Ramos (cell line): ENCODE data around the gene PTCD2.
"Not testable (repeated sequence)": the region's sequence is repeated elsewhere in the genome, so short reads cannot be mapped to it uniquely, and the experiment has no call there.

ENCODE experiments used
- in situ Hi-C: fragments of 300-500 bp; cut with MboI; formaldehyde crosslinking; loops from one replicate; pipeline ENCODE4 v1.14.3; 2022; ENCODE audit warnings: low sequenced_read_pairs; ENCODE audit not compliant: unreplicated experiment

The PTCD2 gene

GRCh38 chr5:72374844-72375243, 54.7 kb downstream of the PTCD2 start:
- in situ Hi-C loops = no loop called here

DNA sequence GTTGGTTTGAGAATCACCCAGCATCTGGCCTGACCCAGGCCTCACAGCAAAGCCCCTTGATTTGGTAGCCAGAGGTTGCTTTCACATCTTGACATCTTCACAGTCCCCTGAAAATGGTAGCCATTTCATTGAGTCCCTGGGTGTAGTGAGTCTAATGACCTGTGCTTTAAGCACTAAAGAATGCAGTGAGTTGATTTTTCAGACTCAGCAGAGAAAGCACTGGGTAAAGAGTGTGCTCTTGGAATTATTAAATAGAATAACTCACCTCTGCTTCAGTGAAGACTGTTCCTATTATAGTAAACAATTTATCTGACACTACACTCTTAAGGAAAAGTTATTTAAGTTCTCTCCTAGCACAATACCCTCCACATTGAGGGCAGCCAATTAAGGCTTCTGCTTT, 56.2 kb downstream of the PTCD2 start:
- in situ Hi-C loops = no loop called here

GRCh38 chr5:72377910-72378638, 57.9 kb downstream of the PTCD2 start:
- in situ Hi-C loops = no loop called here

DNA sequence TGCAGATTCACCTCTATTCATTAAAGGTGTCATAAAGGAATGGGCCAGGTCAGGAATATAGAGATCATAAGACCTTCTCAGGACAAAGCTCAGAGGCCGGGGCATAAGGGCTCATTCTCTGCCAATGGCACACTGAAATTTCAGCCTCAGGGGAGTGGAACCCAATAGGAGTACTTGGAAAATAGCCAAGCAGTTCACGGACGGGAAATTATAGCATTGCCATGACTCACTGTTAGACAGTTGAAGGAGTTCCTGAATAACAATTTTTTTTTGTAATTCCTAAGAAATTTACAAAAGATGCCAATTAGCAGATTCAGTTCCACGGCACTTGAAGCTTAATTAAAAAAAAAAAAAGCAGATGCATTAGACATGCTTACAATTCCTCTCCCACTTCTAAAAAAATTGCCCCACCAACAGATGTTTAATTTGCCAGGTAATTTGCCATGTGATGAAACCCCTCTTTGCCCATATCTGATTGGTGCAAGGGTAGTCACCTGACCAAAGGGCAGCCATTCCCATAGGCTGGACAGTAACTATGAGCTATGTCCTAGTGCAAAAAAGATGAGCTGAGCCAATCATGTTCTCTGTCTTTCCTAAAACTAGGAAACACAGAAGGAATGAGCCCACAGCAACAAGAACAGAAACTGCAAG, 58.6 kb downstream of the PTCD2 start:
- in situ Hi-C loops = no loop called here

DNA sequence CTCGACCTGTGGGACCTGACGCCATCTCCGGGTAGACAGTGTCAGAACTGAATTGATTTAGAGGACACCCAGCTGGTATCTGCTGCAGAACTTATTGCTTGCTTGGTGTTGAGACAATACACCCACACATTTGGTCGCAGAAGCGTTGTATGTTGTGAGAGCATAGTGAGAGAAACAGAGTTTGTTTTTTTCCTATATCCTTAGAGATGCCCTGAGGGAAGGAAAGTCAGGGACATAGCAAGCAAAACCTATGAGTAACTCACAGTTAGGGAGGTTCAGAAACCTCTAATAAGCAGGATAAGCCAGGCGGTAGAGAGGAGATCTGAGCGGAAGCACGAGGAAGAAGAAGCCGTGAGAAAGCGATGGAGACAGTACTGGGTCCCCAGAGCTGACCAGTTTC, 59.8 kb downstream of the PTCD2 start:
- in situ Hi-C loops = no loop called here

DNA sequence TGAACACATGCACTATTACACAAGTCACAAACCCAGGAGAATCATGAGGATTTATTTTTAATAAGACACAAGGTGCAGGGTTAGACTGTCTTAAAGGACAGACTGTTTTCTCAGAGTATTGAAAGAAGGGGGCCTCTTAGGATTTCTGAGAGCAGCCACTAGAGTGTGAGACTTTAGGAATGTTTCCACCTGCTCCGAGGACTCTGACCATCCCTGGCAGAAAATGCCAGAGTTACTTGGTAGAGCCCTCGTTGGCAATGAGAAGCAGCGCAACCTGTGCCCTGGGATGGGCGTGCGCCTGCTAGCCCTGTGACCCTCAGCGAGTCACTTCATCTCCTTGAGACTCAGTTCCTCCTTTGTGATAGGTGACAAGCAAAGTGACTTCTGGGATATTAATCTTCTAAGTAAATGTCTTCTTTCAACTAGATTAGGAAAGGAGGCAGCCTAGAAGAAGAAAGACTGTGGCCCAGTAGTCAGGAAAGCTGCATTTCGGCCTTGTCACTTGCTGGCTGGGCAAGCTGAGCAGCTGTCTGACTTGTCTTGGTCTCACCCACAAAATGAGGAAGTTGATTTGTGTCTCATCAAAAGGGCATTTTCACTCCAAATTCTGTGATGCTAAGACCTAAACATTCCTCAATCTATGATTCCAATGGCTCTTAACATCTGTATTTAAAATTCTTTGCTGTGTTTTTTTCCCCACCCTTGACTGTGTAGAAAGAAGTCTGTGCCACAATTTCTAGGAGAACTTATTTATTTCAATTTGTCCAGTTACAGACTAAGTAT, 60.5 kb downstream of the PTCD2 start:
- in situ Hi-C loops = no loop called here

DNA sequence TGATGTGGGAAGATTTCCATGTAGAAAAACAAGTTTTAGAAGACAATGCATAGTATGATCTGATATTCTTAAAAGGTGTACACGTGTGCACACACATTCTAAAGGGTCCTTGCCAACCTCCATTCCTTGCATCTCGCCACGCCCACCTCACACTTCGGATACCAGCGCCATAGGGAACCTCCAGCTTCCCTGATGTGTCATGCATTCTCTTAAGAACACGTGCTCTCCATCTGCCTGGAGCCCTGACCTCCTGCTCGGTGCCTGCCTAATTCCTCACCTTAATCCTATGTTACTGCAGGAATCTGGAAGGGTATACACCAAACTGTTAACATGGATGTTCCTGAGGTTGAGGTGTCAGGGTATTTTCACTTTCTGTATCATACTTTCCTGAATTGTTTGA, 63.1 kb downstream of the PTCD2 start:
- in situ Hi-C loops = no loop called here

DNA sequence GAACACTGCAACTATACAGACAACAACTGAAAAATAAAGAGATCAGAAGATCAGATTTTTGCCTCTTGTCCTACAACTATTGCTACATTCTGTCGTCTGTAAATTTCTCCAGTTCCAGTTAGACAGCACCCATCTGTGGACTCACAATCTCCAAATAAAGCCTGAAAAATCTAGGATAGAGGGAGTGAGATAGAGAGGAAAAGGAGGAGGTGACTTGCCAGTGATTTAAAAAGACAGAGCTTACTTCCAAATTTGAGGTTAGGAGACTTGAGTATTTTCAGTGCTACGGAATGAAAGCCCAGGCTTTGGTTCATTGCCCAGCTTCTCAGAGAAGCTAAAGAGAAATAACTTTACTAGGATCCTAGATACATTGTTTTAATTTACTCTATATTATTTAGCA, 63.6 kb downstream of the PTCD2 start:
- in situ Hi-C loops = no loop called here

DNA sequence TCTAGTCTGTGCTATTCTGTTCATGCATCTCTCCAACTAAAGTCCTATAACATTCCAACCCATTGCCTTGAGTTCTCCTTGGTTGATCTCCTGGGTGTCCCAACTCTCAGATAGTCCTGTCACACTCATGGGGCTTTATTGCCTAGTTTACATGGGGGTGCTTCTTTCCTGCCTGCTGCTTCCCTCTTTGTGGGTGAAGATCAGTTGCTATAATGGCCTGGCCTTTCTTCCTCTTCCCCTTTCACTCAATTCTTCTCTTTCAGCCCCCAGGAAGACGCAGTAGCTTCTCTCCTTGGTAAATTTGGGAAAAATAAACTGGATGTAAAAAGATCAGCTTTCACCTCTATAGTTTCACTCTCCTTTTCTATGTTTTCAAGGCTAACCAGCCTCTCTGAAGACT, 66.5 kb downstream of the PTCD2 start:
- in situ Hi-C loops = no loop called here

DNA sequence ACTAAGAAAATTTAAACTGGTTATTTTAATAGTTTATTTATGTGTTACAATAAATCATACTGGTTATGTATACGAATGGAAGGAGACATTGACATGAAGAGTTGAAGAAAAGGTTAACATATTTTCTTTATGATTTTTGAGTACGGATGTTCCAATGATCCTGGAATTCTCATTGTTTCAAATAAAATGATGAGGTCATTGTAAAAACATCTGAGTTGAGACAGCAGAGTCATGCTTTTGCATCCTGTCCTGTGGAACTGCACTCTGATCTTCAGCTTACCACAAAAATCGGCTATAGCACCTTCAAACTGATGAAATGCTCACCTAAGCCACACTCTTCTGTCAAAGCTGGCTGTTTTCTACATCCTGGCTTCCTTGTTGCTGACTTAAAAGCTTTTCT, 67.8 kb downstream of the PTCD2 start:
- in situ Hi-C loops = no loop called here

- in situ Hi-C loops = no loop called here
Observed at GRCh38 chr5:72388646-72389045, 68.5 kb downstream of the PTCD2 start.

DNA sequence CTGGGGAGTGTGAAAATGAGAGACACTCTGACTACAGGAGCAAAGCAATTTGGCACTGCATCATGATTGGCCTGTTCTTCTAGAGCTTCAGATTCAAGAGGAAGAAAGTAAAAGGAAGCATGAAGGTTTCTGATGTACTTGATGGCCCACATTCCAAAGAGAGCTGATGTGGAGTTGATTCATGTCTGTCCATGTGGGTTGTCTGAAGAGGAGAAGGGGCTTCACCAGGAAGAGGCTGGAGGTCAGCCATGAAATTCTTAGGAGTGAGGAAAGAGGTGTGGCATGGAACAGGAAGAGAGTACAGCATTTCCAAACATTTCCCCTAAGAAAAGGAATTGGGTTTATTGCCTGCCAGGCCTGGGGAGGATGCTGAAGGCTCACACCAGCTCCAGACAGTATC, 70.7 kb downstream of the PTCD2 start:
- in situ Hi-C loops = no loop called here

GRCh38 chr5:72392326-72392733, 72.2 kb downstream of the PTCD2 start:
- in situ Hi-C loops = no loop called here

- in situ Hi-C loops = no loop called here
Observed at GRCh38 chr5:72393052-72393451, 72.9 kb downstream of the PTCD2 start.

DNA sequence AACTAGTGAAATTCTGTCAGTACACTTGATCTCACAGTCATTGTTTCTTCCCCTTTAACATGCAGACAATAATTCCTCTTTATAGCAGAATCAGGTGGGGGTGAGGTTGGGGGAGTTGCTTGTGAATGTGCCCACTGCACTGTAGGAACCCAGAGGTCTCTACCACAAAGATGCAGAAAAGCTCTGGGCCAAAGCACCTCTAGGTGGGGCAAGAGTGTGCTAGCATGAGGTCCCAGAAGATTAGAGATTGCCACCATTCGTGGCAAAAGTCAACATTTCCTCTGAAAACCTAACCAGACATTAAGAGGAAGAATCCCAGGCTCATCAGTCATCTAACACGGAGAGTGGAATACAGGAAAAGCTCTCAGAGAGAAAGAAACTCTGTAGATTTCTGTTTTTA, 74.5 kb downstream of the PTCD2 start:
- in situ Hi-C loops = no loop called here

GRCh38 chr5:72397836-72398235, 77.7 kb downstream of the PTCD2 start:
- in situ Hi-C loops = no loop called here

DNA sequence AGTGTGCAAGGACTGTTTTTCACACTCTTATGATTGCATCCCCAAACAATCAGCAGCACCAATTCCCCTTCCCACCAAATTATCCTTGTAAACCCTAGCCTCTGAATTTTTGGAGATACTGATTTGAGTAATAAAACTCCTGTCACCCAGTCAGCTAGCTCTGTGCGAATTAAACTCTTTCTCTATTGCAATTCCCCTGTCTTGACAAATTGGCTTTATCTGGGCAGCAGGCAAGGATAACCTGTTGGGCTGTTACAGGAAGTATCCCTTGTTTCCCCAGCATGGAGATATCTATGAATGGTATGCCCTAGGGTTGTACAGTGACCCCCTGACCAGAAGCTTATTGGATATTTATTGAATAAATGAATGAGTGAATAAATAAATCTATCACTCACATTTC, 80.8 kb downstream of the PTCD2 start:
- in situ Hi-C loops = no loop called here

DNA sequence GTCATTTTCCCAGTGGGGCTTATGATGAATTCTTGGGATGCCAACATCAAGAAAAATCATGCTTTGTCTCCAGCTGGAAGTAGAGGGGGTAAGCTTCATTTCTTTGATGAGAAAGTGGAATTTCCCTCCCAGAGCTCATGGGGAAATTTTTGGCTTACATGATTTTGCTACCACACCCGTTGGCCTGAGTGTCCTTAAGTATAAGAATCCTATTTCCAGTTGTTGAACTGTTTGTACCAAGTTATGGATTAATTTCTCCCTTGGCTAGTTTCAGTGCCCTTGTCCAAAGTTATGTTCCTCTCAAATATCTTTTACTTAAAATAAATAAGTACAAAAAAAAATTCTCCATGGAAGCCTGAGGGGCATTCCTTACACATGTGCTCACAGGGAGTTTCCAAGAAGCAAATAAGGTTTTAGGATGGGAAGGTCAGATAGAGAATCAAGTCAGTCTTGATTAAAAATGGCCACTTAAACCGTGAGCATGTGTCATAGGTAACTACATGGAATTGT, 82.3 kb downstream of the PTCD2 start:
- in situ Hi-C loops = no loop called here

- in situ Hi-C loops = no loop called here
Observed at GRCh38 chr5:72402959-72403628, 82.9 kb downstream of the PTCD2 start.

DNA sequence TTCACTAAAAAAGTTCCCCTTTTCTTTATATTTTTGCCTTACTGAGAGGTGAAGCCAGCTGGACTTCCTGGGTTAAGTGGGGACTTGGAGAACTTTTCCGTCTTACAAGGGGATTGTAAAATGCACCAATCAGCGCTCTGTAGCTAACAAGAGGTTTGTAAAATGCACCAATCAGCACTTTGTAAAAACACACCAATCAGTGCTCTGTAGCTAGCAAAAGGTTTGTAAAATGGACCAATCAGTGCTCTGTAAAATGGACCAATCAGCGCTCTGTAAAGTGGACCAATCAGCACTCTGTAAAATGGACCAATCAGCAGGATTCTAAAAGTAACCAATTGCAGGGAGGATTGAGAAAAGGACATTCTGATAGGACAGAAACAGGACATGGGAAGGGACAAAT, 84.6 kb downstream of the PTCD2 start:
- in situ Hi-C loops = not testable (repeated sequence)

DNA sequence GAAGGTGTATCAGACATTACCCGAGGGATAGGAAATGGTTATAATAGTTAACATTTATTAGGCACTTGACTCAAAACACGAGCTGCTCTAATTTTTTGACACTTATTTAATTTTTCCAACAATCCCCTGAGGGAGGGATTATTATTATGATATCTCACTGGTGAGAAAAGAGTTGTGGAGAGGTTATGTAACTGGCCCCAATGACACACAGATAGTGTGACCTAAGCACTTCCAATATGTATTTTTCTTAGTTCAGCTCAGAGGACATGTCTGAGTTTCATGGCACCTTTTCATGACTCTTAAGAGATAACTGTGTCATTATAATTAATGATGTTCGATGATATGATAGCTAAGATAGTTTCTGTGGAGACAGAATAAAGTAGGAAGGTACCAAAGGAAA, 86.9 kb downstream of the PTCD2 start:
- in situ Hi-C loops = no loop called here
